ENCODE results near the gene EPHB1. TPM values are rescaled to one million over a fixed set of nuclear protein-coding genes. Genes with fewer than 3 reads are reported as not detected.

Gene EPHB1
- polyA plus RNA-seq, 1 of the 3 experiments (the other 2 are of a cell fraction): 1.2 TPM

DNA sequence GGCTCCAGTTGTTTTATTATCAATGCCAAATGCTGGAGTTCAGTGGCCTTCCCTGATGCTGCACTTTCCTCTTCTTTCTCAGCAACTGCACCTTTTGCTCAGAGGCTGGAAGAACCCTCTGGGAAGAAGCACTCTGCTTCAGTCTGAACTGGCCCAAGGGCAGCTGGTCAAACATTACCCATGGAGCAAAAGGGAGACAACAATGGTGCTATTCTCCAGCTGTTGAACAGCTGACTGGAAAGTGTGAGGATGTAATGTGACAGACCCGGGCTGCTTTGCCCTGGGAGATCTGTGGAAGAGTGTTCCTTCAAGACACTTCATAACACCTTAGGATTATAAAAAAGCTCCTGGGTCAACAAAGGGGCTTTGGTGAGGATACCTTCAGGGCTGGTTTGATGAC lies 84.9 kb downstream of the EPHB1 start:
- WGBS (ENCODE audit: low lambda C conversion rate): 38% methylated on average over 1 of the region's 1 CpG
- Histone ChIP-seq H3K9me2 (no peaks in the 10 kb centered on the region), H3K9ac (no peak overlapping the region), H3K4me1 (ENCODE audit: control insufficient read depth in 1 of 2, insufficient read depth in 2 of 2, low read depth in 1 of 2, low read length in 1 of 2) (no peaks in the 10 kb centered on the region; a peak in 1 of 4 replicates), H3K4me3 (ENCODE audit: low read depth in 2 of 2, low read length in 1 of 2) (no peak overlapping the region), H3K27ac (ENCODE audit: low read depth in 2 of 2, low read length in 1 of 2) (no peak overlapping the region), H3K27me3 (ENCODE audit: insufficient read depth) (no peaks in the 10 kb centered on the region), H4K20me1 (ENCODE audit: insufficient read depth) (no peaks in the 10 kb centered on the region; the same call in 1 of the 2 replicates), H3K36me3 (replicated peaks in 1 of 2; ENCODE audit: control insufficient read depth in 1 of 2, insufficient read depth in 2 of 2, low read length in 1 of 2) (no peaks in the 10 kb centered on the region), H3K4me2 (no peak overlapping the region), H3K9me3 (no peaks in the 10 kb centered on the region), H3K79me2 (ENCODE audit: insufficient read depth) (no peaks in the 10 kb centered on the region), H2AFZ (ENCODE audit: low read depth) (no peak overlapping the region), H3F3A (replicated peaks; ENCODE audit: insufficient read depth) (no peaks in the 10 kb centered on the region)
- DNase-seq: no peak
- ChIA-PET CTCF (interaction anchor here (1.3 kb wide), 1 partner anchor 19 kb away, joined by 3 read pairs; no protein-coding TSS in a partner anchor), POLR2A (no interaction called here)
- TF ChIP-seq IRF3 (IDR thresholded peaks at IDR 0.05; ENCODE audit: low read depth, low read length) (no peak), GATA2 (CRISPR knock-in tag; IDR thresholded peaks at IDR 0.05) (no peak), FOXJ3 (CRISPR knock-in tag; IDR thresholded peaks at IDR 0.05) (no peak), SMC3 (IDR thresholded peaks at IDR 0.05; ENCODE audit: low read depth, low read length) (no peak), MXI1 (IDR thresholded peaks at IDR 0.05; ENCODE audit: low read depth, low read length) (no peak), NFIC (IDR thresholded peaks at IDR 0.05; ENCODE audit: borderline replicate concordance) (no peak), EZH2phosphoT487 (IDR thresholded peaks at IDR 0.05; ENCODE audit: borderline replicate concordance, low read depth) (no peak), TAF1 (IDR thresholded peaks at IDR 0.05; ENCODE audit: borderline replicate concordance, low read depth, low read length) (no peak), RFX5 (IDR thresholded peaks at IDR 0.05; ENCODE audit: low read length) (no peak), POLR2AphosphoS5 (IDR thresholded peaks at IDR 0.05; ENCODE audit: low read depth, low read length) (no peak), YY1 (IDR thresholded peaks at IDR 0.05; ENCODE audit: low read depth) (no peak), GABPA (IDR thresholded peaks at IDR 0.05; ENCODE audit: low read depth) (no peak), TCF12 (IDR thresholded peaks at IDR 0.05) (no peak), SIN3A (IDR thresholded peaks at IDR 0.05; ENCODE audit: borderline replicate concordance, low read depth, low read length) (no peak), NRF1 (IDR thresholded peaks at IDR 0.05; ENCODE audit: low read depth, low read length) (no peak), CHD2 (IDR thresholded peaks at IDR 0.05; ENCODE audit: low read length, partially characterized antibody) (no peak), RCOR1 (IDR thresholded peaks at IDR 0.05; ENCODE audit: low read length) (no peak)
- TF ChIP-seq, protein P1, sequence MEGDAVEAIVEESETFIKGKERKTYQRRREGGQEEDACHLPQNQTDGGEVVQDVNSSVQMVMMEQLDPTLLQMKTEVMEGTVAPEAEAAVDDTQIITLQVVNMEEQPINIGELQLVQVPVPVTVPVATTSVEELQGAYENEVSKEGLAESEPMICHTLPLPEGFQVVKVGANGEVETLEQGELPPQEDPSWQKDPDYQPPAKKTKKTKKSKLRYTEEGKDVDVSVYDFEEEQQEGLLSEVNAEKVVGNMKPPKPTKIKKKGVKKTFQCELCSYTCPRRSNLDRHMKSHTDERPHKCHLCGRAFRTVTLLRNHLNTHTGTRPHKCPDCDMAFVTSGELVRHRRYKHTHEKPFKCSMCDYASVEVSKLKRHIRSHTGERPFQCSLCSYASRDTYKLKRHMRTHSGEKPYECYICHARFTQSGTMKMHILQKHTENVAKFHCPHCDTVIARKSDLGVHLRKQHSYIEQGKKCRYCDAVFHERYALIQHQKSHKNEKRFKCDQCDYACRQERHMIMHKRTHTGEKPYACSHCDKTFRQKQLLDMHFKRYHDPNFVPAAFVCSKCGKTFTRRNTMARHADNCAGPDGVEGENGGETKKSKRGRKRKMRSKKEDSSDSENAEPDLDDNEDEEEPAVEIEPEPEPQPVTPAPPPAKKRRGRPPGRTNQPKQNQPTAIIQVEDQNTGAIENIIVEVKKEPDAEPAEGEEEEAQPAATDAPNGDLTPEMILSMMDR (IDR thresholded peaks at IDR 0.05): no peak
- TF ChIP-seq, protein P2, sequence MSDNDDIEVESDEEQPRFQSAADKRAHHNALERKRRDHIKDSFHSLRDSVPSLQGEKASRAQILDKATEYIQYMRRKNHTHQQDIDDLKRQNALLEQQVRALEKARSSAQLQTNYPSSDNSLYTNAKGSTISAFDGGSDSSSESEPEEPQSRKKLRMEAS (IDR thresholded peaks at IDR 0.05; ENCODE audit: low read depth): no peak
- TF ChIP-seq, protein P3, sequence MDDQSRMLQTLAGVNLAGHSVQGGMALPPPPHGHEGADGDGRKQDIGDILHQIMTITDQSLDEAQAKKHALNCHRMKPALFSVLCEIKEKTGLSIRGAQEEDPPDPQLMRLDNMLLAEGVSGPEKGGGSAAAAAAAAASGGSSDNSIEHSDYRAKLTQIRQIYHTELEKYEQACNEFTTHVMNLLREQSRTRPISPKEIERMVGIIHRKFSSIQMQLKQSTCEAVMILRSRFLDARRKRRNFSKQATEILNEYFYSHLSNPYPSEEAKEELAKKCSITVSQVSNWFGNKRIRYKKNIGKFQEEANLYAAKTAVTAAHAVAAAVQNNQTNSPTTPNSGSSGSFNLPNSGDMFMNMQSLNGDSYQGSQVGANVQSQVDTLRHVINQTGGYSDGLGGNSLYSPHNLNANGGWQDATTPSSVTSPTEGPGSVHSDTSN (IDR thresholded peaks at IDR 0.05): no peak
